AG20443 (cell line): ENCODE measurements around the gene INHBE.
"Not testable (repeated sequence)": the region's sequence is repeated elsewhere in the genome, so short reads cannot be mapped to it uniquely, and the experiment has no call there.

Experiments used
- DNase-seq: peaks from one replicate; pipeline ENCODE4 v3.0.0; 2012; ENCODE audit warnings: low spot score, mixed read lengths

INHBE gene

GRCh38 chr12:57476162-57476992 is 21.3 kb downstream of the INHBE start:
- no peak for DNase-seq

- DNase-seq: no peak
These were observed 22.0 kb downstream of the INHBE start for GRCh38 chr12:57476993-57477709.

DNA sequence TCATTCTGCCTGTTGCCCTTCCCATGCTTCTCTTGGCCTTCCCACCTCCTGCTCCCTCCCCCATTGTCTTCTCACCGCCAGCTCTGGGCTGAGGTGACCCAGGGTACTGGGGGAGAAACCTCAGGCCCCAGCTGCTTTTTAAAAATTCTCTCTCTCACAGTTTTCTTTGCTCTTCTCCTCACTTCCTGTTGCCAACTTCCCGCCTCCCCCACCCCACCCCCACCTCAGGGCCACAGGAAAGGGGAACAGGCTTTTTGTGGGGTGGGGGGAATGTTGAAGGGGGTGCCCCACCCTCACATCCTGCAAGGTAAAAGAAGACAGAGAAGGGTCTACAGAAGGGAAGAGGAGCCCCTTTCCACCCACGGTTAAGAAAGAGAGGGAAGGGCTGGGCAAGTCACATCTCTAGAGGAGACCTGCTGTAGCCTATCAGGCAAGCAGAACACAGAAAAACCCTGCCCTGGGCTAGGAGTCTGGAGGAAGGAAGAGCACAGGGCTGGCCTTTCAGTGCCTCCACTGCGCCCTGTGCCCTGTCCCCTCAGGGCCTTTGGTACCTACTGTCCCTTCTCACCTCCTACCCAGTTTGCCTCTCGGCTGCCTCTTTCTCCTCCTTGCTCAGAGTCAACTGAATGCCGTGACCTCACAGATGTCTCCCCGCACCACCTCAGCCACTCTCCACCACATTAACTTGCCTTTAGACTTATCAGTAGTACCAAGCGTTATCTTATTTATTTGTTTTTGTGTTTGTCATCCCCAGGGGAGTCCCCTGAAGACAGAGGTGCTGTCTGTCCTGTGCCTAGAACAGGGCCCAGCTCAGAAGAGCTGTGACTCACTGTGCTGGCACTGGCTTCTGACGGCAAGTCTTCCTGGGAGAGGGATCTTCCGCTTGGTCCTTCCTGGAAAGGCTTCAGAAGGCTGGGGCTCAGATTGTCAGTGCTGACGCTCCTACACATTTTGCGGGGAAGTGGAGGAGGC is 22.9 kb downstream of the INHBE start:
- no peak for DNase-seq

DNA sequence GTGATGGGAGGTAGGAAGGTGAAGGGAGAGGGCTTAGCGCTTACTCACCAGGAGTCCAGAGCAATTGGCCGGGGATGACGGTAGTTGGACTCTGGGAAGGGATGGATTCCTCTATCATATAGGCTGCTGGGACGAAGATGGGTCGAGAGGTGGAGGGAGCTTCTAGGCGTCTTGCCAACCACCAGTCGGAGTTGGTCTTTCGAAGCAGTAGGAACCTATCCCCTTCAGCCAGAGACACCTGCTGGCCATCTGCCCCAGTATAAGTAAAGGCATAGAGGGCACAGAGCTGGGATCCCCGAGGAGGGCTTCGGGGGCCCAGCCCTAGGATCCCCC is 23.9 kb downstream of the INHBE start:
- DNase-seq: no peak

DNA sequence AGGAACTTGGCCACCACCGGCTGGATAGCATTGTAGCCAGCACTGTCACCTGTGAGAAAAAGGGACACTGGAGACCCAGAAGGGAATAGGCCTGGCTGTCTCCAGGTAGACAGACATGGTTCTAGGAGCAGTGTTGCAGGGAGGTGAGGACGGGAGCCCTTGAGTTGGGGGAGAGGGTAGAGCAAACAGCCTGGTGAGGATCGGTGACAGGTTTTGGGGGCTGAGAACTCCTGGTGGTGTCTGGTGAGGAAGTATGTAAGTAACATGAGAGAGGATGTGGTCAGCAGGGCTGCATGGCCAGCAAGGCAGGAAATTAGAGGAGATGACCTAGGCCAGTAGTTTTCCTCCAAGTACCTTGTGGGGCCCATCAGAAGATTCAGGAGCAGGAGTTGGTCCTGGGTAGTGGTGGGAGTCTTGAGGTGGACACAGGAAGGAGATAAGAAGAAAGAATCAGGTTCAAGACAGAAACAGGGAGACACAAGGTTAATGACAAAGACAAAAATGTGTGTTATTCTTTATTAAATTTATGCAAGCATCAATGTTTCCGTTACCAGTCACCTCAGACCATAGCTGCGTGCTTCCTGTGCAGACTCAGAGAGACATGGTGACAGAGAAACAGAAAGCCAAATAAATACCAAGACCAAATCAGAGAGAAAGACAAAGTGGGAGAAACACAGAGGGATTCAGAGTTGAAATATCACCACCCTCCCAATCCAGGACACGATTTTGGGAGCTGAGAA is 24.4 kb downstream of the INHBE start, which contains the start of gene ARHGAP9:
Gene ARHGAP9 (minus strand): TSS at position 491 of the 740 bp plus-strand sequence. CDS start 460 bp downstream, at position 31.
- no peak for DNase-seq

GRCh38 chr12:57481671-57482070 is 26.6 kb downstream of the INHBE start:
- no peak for DNase-seq

GRCh38 chr12:57483466-57483865 is 28.4 kb downstream of the INHBE start:
- peak; percentile 48 for DNase-seq

GRCh38 chr12:57485695-57486094 is 30.6 kb downstream of the INHBE start:
- no peak for DNase-seq

DNA sequence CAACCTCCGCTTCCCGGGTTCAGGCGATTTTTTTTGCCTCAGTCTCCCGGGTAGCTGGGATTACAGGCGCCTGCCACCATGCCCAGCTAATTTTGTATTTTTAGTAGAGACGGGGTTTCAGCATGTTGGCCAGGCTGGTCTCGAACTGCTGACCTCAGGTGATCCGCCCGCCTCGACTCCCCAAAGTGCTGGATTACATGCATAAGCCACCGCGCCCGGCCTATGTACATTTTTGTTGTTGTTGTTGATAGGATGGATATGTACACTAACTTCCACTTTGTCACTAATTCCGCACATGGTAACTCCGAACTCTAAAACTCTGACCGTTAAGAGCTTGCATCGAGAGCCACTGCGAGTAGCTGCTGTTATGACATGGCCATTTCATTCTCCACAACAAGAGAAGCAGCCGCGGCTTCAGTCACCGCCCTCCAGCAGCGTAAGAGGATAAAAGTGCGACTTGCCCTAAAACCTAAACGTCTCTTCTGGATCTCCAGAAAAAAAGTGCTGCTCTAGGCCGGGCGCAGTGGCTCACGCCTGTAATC is 32.0 kb downstream of the INHBE start:
- DNase-seq: no peak

DNA sequence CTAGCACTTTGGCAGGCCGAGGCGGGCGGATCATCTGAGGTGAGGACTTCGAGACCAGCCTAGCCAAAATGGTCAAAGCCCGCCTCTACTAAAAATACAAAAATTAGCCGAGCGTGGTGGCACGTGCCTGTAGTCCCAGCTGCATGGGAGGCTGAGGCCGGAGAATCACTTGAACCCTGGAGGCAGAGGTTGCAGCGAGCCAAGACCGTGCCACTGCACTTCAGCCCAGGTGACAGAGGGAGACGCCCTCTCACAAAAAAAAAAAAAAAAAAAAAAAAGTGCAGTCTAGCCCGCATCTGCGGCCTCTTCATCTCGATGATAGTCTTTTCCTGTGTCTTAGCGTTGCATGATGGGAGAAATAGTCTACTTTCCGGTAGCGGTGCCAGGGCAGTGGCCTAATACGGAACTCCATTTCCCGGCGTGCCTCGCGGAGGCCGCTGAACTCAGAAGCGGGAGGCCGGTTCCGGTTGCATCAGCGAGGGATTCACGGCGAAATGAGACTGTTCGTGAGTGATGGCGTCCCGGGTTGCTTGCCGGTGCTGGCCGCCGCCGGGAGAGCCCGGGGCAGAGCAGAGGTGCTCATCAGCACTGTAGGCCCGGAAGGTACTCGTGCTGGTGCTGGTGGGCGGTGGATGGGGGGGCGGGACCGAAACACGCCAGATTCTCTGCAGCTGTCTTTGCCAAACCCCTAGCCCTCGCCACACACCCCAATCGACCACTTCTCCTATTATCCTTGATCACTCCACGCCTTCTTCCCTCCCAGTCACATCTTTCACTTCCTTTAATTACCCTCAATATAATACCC is 32.7 kb downstream of the INHBE start, which contains the start of gene MARS1:
Gene MARS1 (plus strand): TSS at position 472 of the 805 bp plus-strand sequence. CDS start 23 bp downstream, at position 495.
- DNase-seq: peak; percentile 94

GRCh38 chr12:57488402-57489156 is 33.5 kb downstream of the INHBE start:
- no peak for DNase-seq

GRCh38 chr12:57489157-57489641 is 34.1 kb downstream of the INHBE start:
- DNase-seq: no peak

DNA sequence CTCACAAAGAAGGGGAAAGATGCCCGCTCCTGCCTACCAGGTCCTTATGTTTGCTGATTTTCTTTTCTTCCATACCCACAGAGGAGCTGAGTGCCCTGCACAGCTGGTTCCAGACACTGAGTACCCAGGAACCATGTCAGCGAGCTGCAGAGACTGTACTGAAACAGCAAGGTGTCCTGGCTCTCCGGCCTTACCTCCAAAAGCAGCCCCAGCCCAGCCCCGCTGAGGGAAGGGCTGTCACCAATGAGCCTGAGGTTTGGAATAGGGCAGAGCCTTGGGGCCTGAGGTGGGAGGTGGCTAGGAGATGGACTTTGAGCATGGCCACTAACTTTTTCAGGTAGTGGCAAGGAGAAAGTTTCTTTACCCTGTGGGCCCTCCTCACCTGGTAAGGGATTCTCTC is 35.0 kb downstream of the INHBE start:
- DNase-seq: no peak

GRCh38 chr12:57491393-57492280 is 36.5 kb downstream of the INHBE start:
- no peak for DNase-seq

DNA sequence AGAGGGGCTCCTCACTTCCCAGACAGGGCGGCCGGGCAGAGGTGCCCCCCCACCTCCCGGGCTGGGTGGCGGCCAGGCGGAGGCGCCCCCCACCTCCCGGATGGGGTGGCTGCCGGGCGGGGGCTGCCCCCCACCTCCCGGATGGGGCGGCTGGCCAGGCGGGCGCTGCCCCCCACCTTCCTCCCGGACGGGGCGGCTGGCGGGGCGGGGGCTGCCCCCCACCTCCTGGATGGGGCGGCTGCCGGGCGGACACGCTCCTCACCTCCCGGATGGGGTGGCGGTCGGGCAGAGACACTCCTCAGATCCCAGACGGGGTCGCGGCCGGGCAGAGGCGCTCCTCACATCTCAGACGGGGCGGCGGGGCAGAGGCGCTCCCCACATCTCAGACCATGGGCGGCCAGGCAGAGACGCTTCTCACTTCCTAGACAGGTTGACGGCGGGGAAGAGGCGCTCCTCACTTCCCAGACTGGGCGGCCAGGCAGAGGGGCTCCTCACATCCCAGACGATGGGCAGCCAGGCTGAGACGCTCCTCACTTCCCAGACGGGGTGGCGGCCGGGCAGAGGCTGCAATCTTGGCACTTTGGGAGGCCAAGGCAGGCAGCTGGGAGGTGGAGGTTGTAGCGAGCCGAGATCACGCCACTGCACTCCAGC is 40.1 kb downstream of the INHBE start:
- not testable (repeated sequence) for DNase-seq

- DNase-seq: no peak
These were observed 41.7 kb downstream of the INHBE start for GRCh38 chr12:57496822-57497221.

DNA sequence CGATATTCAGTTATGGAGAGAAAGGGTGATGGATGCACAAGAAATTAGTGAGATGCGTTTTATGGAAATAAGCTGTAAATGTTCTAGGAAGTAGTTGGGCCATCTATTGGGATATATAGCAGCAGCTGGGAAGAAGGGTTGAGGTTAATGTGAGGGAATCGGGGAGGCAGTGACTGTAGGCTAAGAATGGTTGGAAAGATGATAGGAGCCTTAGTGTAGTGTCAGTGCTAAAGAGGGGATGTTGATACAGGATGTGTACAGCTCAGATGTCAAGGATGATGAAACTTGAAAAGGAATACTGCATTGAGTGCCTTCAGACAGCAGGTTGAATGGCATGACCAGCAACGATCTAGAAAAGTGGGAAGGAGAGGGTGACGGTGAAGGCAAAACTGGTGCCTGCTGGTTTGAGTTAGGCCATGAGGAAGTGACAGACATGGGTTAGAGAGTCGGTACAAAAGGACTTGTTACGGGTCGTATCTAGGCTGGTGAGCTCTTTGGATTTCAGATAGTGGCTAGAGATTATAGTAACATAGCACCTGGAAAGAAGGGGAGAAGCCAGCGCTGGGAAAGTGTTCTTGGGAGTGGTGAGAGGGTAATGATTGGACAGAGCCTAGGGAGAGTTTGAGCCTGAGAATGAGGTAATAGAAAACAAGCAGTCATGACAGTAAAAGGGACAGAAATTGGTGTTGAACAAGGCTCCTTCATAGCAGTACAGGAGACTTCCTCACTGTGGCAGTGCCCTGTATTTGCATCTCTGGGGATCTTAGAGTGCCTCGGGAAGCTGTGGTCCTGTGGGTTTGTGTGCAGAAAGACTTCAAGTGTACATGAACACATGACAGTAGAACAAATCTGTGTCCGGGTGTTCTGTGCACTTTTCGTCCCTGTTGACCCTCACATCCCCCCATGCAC is 42.4 kb downstream of the INHBE start:
- DNase-seq: no peak
